Breast epithelium (tissue), 3 donors: ENCODE measurements around the gene CBLC.

Source experiments
- CTCF ChIP-seq, 3 donors: fragments of 450-650 bp; IDR thresholded peaks; one replicate each; pipeline ENCODE4 v1.5.1; 2016 to 2017; ENCODE audit warnings: antibody characterized with exemption in 3 of 3, mild to moderate bottlenecking in 3 of 3, moderate library complexity in 3 of 3
- POLR2A ChIP-seq: fragments of 450-650 bp; IDR thresholded peaks from one replicate; pipeline ENCODE4 v1.6.1; 2016; ENCODE audit warnings: antibody characterized with exemption, mild to moderate bottlenecking, moderate library complexity
- POLR2AphosphoS5 ChIP-seq, 3 donors: sonication (generic); formaldehyde crosslinking; IDR thresholded peaks; one replicate each; pipeline ENCODE4 v1.6.1; 2017; ENCODE audit warnings: antibody characterized with exemption in 3 of 3

GRCh38 chr19:44735011-44735410 lies 42.7 kb upstream of the CBLC start:
- TF ChIP-seq CTCF (IDR thresholded peaks at IDR 0.05) (no peak), POLR2A (no peak), POLR2AphosphoS5 (IDR thresholded peaks at IDR 0.05) (no peak)
